ENCODE results near the gene CNDP2. TPM values are rescaled to one million over a fixed set of nuclear protein-coding genes. Genes with fewer than 3 reads are reported as not detected.

The CNDP2 gene
- total and polyA plus RNA-seq, 4 donors: 26.7 to 99.2 (median 74.2) TPM

DNA sequence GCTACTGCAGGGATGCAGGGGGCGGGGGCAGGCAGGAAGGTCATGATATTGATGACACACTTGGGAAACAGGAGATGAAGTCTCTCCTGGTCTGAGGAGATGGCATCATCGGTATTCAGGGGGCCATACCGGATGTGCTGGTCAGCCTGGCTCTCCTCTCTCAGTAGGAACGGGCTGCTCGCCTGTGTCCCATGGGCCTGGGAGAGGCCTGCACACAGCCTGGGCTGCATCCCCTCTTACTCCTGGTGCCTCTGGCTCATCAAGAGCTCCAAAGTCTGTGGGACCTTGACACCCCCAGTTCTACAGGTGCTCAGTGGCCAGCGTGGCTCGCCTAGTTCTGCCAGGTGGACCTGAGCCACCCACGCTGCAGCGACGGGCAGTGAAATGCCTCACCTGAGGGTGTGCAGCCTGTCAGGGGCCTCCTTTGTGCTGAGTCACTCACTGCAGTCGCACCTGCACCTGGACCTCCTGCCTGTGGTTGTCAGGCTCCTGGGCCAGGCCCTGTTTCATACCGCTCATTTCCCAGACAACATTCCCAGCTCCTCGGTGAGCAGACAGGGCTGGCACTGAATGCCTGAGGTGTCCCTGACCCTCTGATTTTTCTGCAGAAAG, 19.6 kb downstream of the CNDP2 start:
- Histone ChIP-seq H3K4me1 (ENCODE audit: control insufficient read depth in 1 of 2, insufficient read depth in 2 of 2, low read length in 2 of 2) (no peaks in the 10 kb centered on the region), H3K4me3 (ENCODE audit: low read length in 2 of 2) (no peak overlapping the region), H3K36me3 (ENCODE audit: control insufficient read depth in 1 of 2, insufficient read depth in 2 of 2, low read length in 1 of 2) (peaks cover 0 to 22% of the 10 kb centered on the region in 2 donors), H3K27me3 (ENCODE audit: control insufficient read depth in 1 of 2, insufficient read depth in 2 of 2, low read length in 1 of 2) (no peaks in the 10 kb centered on the region), H3K9me3 (ENCODE audit: control insufficient read depth, low read length) (no peaks in the 10 kb centered on the region), H3K27ac (ENCODE audit: low read depth in 1 of 2, low read length in 2 of 2) (no peak overlapping the region)
- WGBS, 2 donors: 94 to 95% methylated on average over 12 to 13 of the region's 13 CpGs
- ATAC-seq (ENCODE audit: low FRiP score) (no peak), DNase-seq (no peak)
- intact Hi-C loops (cut with DNase I): no loop called here

DNA sequence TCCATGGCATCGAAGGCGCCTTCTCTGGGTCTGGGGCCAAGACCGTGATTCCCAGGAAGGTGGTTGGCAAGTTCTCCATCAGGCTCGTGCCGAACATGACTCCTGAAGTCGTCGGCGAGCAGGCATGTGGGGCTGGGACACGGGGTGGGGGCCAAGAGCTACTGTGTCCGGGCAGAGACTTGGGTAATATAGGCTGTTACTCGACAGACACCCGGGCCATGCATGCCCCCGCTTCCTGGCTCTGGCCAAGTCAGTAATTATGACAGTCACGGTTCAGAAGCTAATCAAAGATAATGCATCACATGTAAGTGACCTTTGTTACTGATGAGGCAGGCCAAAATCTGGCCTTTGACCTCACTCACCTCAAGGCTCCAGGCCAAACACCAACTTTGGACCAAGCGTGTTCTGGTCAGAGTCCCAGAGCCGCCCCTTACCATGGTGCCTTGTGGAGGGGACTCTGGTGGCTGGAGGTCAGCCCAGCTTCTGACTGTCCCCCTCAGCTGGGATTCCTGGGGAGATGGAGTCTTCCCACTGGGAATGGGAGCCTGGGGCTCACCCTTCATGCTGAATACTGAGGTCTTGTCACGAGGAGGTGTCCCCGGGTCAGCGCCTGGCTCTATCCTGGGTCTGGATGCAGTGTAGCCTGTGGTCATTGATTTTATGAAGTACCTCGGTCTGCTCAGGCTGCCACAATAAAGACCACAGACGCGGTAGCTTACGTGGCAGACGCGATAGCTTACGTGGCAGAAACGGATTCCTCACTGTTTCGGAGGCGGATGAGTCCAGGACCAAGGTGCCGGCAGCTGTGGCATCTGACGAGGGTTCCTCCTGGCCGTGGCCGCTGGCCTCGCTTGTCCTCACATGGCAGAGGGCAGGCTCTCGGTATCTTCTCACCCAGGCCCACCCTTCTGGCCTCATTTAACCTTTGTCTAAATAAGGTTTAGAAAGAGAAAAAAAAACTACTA, 20.4 kb downstream of the CNDP2 start:
- peaks cover 0 to 22% of the 10 kb centered on the region in 2 donors for H3K36me3 ChIP-seq (ENCODE audit: control insufficient read depth in 1 of 2, insufficient read depth in 2 of 2, low read length in 1 of 2)
- 92% methylated on average over 35 of the region's 35 CpGs for WGBS, 2 donors
- no peak for ATAC-seq (ENCODE audit: low FRiP score)
- H3K9me3 ChIP-seq (ENCODE audit: control insufficient read depth, low read length): no peaks in the 10 kb centered on the region
- no peak overlapping the region for H3K4me3 ChIP-seq (ENCODE audit: low read length in 2 of 2)
- intact Hi-C loops (cut with DNase I): no loop called here
- H3K27ac ChIP-seq (ENCODE audit: low read depth in 1 of 2, low read length in 2 of 2): no peak overlapping the region
- DNase-seq: no peak
- H3K27me3 ChIP-seq (ENCODE audit: control insufficient read depth in 1 of 2, insufficient read depth in 2 of 2, low read length in 1 of 2): no peaks in the 10 kb centered on the region
- no peaks in the 10 kb centered on the region for H3K4me1 ChIP-seq (ENCODE audit: control insufficient read depth in 1 of 2, insufficient read depth in 2 of 2, low read length in 2 of 2)

DNA sequence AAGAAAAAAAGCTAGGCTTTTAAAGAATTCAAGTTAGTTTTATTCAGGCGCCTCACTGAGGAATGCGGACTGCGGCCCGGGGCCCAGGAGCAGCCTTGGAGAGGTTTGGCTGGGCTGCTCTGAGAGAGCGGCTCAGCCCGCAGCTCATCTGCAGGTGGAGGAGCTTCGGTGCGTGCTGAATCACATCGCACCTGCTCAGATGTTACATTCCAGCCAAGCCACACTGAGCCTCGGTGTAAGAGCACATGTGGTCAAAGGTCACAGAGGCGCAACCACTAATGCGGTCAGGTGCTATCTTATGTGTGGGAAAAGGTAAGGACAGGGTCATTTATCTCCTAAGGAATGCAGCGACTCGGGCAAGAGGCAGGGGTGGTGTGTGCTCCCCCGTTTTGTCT, 21.1 kb downstream of the CNDP2 start:
- 80 to 83% methylated on average over 15 of the region's 15 CpGs for WGBS, 2 donors
- H3K4me1 ChIP-seq (ENCODE audit: control insufficient read depth in 1 of 2, insufficient read depth in 2 of 2, low read length in 2 of 2): no peaks in the 10 kb centered on the region
- DNase-seq (no peak), ATAC-seq (ENCODE audit: low FRiP score) (no peak)
- H3K4me3 ChIP-seq (ENCODE audit: low read length in 2 of 2): no peak overlapping the region
- peaks cover 0 to 19% of the 10 kb centered on the region in 2 donors for H3K36me3 ChIP-seq (ENCODE audit: control insufficient read depth in 1 of 2, insufficient read depth in 2 of 2, low read length in 1 of 2)
- no peak overlapping the region for H3K27ac ChIP-seq (ENCODE audit: low read depth in 1 of 2, low read length in 2 of 2)
- no peaks in the 10 kb centered on the region for H3K9me3 ChIP-seq (ENCODE audit: control insufficient read depth, low read length)
- intact Hi-C loops (cut with DNase I): no loop called here
- no peaks in the 10 kb centered on the region for H3K27me3 ChIP-seq (ENCODE audit: control insufficient read depth in 1 of 2, insufficient read depth in 2 of 2, low read length in 1 of 2)

DNA sequence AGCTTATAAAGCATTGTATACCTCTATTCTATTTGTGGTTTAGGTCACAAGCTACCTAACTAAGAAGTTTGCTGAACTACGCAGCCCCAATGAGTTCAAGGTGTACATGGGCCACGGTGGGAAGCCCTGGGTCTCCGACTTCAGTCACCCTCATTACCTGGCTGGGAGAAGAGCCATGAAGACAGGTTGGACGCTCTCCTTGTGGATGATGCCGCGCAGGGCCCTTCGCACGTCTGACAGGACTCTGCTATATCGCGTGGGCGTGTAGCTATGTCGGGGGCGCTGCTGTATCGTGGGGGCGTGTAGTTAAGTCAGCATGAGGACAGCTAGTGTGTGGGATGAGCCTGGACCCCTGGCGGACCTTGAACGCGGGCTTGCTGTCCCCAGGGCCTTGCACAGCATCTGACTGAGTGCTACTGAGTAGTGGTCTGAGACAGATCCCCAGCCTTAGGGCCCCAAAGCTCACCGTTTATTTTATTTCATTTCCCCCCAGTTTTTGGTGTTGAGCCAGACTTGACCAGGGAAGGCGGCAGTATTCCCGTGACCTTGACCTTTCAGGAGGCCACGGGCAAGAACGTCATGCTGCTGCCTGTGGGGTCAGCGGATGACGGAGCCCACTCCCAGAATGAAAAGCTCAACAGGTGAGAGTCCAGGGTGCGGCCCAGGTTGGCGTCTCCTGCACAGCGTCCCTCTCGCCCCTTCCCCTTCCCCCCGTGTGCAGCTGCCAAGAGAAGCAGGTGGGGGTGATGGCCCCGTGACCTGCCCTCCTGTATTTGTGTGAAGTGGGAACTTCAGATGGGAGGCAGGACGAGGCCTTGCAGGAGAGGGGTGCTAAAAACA, 22.5 kb downstream of the CNDP2 start:
- Histone ChIP-seq H3K27me3 (ENCODE audit: control insufficient read depth in 1 of 2, insufficient read depth in 2 of 2, low read length in 1 of 2) (no peaks in the 10 kb centered on the region), H3K4me1 (ENCODE audit: control insufficient read depth in 1 of 2, insufficient read depth in 2 of 2, low read length in 2 of 2) (no peaks in the 10 kb centered on the region), H3K4me3 (ENCODE audit: low read length in 2 of 2) (no peak overlapping the region), H3K36me3 (ENCODE audit: control insufficient read depth in 1 of 2, insufficient read depth in 2 of 2, low read length in 1 of 2) (peaks cover 0 to 13% of the 10 kb centered on the region in 2 donors), H3K27ac (ENCODE audit: low read depth in 1 of 2, low read length in 2 of 2) (no peak overlapping the region), H3K9me3 (ENCODE audit: control insufficient read depth, low read length) (no peaks in the 10 kb centered on the region)
- WGBS, 2 donors: 84% methylated on average over 32 of the region's 32 CpGs
- intact Hi-C loops (cut with DNase I): loop anchor here in 1 of 2 donors (1.0 kb wide), 1 partner anchor 23 kb away; no protein-coding TSS in a partner anchor
- DNase-seq (no peak), ATAC-seq (ENCODE audit: low FRiP score) (no peak)

DNA sequence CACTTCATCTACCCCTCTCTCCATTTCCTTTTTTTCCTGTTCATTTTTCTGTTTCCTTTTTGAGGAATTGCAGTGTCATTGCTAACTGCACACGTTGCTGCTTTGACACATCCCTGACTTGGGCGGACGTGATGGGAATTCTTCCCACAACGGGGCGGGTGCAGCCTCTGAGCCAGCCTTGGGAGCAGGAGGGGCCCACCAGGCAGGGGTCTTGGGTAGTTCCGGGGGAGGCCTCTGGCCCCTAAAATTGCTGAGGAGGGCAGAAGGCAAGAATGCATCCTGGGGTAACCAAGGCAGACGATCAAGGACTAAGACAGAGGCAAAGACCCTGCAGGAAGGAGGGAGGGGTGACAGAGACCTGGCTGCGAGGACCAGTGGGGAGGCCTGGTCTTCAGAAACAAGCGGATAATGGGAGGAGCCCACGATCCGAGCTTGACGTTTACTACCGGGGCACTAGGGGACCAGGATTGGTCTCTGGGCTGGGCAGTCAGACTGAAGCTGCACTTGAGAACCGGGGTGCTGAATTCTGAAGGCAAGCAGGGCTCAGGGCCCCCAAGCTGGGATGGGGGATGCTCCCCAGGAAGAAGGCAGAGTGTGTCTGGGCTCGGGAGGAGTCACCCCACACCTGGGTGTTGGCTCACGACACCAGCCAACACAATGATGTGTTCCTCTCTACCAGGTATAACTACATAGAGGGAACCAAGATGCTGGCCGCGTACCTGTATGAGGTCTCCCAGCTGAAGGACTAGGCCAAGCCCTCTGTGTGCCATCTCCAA, 23.3 kb downstream of the CNDP2 start:
- Histone ChIP-seq H3K36me3 (ENCODE audit: control insufficient read depth in 1 of 2, insufficient read depth in 2 of 2, low read length in 1 of 2) (peaks cover 0 to 13% of the 10 kb centered on the region in 2 donors), H3K4me1 (ENCODE audit: control insufficient read depth in 1 of 2, insufficient read depth in 2 of 2, low read length in 2 of 2) (no peaks in the 10 kb centered on the region), H3K27ac (ENCODE audit: low read depth in 1 of 2, low read length in 2 of 2) (no peak overlapping the region), H3K9me3 (ENCODE audit: control insufficient read depth, low read length) (no peaks in the 10 kb centered on the region), H3K27me3 (ENCODE audit: control insufficient read depth in 1 of 2, insufficient read depth in 2 of 2, low read length in 1 of 2) (no peaks in the 10 kb centered on the region), H3K4me3 (ENCODE audit: low read length in 2 of 2) (no peak overlapping the region)
- ATAC-seq (ENCODE audit: low FRiP score) (no peak), DNase-seq (no peak)
- intact Hi-C loops (cut with DNase I): loop anchor here in 1 of 2 donors (1.0 kb wide), 1 partner anchor 22 kb away; no protein-coding TSS in a partner anchor
- 90 to 92% methylated on average over 18 of the region's 18 CpGs for WGBS, 2 donors

DNA sequence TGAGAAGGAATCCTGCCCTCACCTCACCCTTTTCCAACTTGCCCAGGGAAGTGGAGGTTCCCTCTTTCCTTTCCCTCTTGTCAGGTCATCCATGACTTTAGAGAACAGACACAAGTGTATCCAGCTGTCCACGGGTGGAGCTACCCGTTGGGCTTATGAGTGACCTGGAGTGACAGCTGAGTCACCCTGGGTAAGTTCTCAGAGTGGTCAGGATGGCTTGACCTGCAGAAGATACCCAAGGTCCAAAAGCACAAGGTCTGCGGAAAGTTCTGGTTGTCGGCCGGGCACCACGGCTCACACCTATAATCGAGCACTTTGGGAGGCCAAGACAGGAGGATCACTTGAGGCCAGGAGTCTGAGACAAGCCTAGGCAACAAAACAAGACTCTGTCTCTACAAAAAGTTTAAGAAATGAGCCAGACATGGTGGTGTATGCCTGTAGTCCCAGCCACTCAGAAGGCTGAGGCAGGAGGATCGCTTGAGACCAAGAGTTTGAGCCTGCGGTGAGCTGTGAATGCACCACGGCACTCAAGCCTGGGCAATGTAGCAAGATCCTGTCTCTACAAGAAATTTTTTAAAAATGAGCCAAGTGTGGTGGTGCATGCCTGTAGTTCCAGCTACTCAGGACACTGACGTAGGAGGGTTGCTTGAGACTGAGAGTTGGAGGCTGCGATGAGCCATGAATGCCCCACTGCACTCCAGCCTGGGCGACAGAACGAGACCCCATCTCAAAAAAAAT, 24.1 kb downstream of the CNDP2 start:
- Histone ChIP-seq H3K36me3 (ENCODE audit: control insufficient read depth in 1 of 2, insufficient read depth in 2 of 2, low read length in 1 of 2) (peaks cover 0 to 13% of the 10 kb centered on the region in 2 donors), H3K9me3 (ENCODE audit: control insufficient read depth, low read length) (no peaks in the 10 kb centered on the region), H3K27ac (ENCODE audit: low read depth in 1 of 2, low read length in 2 of 2) (no peak overlapping the region), H3K27me3 (ENCODE audit: control insufficient read depth in 1 of 2, insufficient read depth in 2 of 2, low read length in 1 of 2) (no peaks in the 10 kb centered on the region), H3K4me3 (ENCODE audit: low read length in 2 of 2) (no peak overlapping the region), H3K4me1 (ENCODE audit: control insufficient read depth in 1 of 2, insufficient read depth in 2 of 2, low read length in 2 of 2) (no peaks in the 10 kb centered on the region)
- DNase-seq: no peak
- ATAC-seq (ENCODE audit: low FRiP score): no peak
- intact Hi-C loops (cut with DNase I): no loop called here
- 90 to 91% methylated on average over 14 of the region's 14 CpGs for WGBS, 2 donors

DNA sequence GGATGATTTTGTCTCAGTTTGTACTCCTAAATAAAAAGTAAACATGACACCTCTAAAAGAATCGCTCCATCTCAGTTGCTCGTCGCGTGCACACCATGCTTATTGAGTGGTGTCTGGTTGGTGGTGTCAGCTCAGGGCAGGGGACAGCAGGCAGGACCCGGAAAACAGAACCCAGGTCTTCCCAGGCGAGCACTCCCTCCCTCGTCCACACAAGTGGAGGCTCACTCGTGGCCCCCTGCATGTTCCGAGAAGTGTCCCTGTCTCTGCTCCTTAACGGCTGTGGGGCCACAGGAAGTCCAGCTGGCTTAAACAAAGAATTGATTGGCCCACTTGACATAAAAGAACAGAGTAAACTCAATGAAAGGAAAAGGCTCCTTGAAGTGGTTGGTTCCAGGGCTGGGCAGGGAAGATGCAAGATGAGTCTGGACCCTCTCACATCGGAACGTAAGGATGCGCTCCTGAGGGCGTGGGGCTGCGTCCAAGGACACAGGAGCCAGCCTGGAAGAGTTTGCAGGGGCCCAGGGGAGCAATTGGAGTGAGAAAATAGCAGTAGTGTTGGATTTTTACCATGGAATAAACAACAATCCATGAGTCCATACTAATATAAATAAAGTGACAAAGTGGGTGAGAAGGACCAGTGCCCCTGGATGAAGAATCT, 25.0 kb downstream of the CNDP2 start:
- intact Hi-C loops (cut with DNase I): no loop called here
- peaks cover 0 to 8% of the 10 kb centered on the region in 2 donors for H3K36me3 ChIP-seq (ENCODE audit: control insufficient read depth in 1 of 2, insufficient read depth in 2 of 2, low read length in 1 of 2)

More for the DNA sequence above, 25.0 kb downstream of the CNDP2 start:
- DNase-seq (no peak), ATAC-seq (ENCODE audit: low FRiP score) (no peak)
- H3K4me3 ChIP-seq (ENCODE audit: low read length in 2 of 2): no peak overlapping the region
- H3K27me3 ChIP-seq (ENCODE audit: control insufficient read depth in 1 of 2, insufficient read depth in 2 of 2, low read length in 1 of 2): no peaks in the 10 kb centered on the region
- peaks cover 3% of the 10 kb centered on the region for H3K9me3 ChIP-seq (ENCODE audit: control insufficient read depth, low read length)
- H3K4me1 ChIP-seq (ENCODE audit: control insufficient read depth in 1 of 2, insufficient read depth in 2 of 2, low read length in 2 of 2): no peaks in the 10 kb centered on the region
- no peak overlapping the region for H3K27ac ChIP-seq (ENCODE audit: low read depth in 1 of 2, low read length in 2 of 2)
- WGBS, 2 donors: 96% methylated on average over 15 of the region's 15 CpGs
